HG02588 (cell line): ENCODE data around the gene MBD5.
"Not testable (repeated sequence)": the region's sequence is repeated elsewhere in the genome, so short reads cannot be mapped to it uniquely, and the experiment has no call there.

Experiments
- ATAC-seq: cut with Tn5 transposase; IDR thresholded peaks from one replicate; pipeline ENCODE4 v1.9.1; 2021; ENCODE audit warnings: mild to moderate bottlenecking, moderate library complexity; ENCODE audit not compliant: unreplicated experiment

MBD5 gene

GRCh38 chr2:148021059-148021861, at the start of gene MBD5:
TSS of gene MBD5 (plus strand) at chr2:148021091.
- peak; percentile 33 for ATAC-seq

GRCh38 chr2:147976102-147976501, 44.8 kb upstream of the MBD5 start:
- no peak for ATAC-seq

GRCh38 chr2:147977679-147978078, 43.2 kb upstream of the MBD5 start:
- ATAC-seq: no peak

- no peak for ATAC-seq
Measured at GRCh38 chr2:147980940-147981528, 39.9 kb upstream of the MBD5 start.

- ATAC-seq: no peak
Measured at GRCh38 chr2:147989102-147989501, 31.8 kb upstream of the MBD5 start.

- ATAC-seq: no peak
Measured at GRCh38 chr2:147989809-147990403, 31.0 kb upstream of the MBD5 start.

GRCh38 chr2:147994965-147995364, 25.9 kb upstream of the MBD5 start:
- not testable (repeated sequence) for ATAC-seq

GRCh38 chr2:147996828-147997227, 24.1 kb upstream of the MBD5 start:
- no peak for ATAC-seq

- ATAC-seq: no peak
Measured at GRCh38 chr2:147998203-147998602, 22.7 kb upstream of the MBD5 start.

- ATAC-seq: no peak
Measured at GRCh38 chr2:147999126-147999525, 21.8 kb upstream of the MBD5 start.

GRCh38 chr2:148000095-148000494, 20.8 kb upstream of the MBD5 start:
- no peak for ATAC-seq

GRCh38 chr2:148002420-148002819, 18.5 kb upstream of the MBD5 start:
- not testable (repeated sequence) for ATAC-seq

- no peak for ATAC-seq
Measured at GRCh38 chr2:148006249-148007007, 14.5 kb upstream of the MBD5 start.

GRCh38 chr2:148007219-148007900, 13.5 kb upstream of the MBD5 start:
- ATAC-seq: no peak

GRCh38 chr2:148008411-148008810, 12.5 kb upstream of the MBD5 start:
- not testable (repeated sequence) for ATAC-seq

GRCh38 chr2:148013876-148014275, 7.0 kb upstream of the MBD5 start:
- ATAC-seq: no peak

GRCh38 chr2:148014616-148015015, 6.3 kb upstream of the MBD5 start:
- no peak for ATAC-seq

GRCh38 chr2:148020111-148021058, 506 bp upstream of the MBD5 start, which contains the start of gene ORC4:
TSS of gene ORC4 (minus strand) at chr2:148020737. CDS start at chr2:147975958, 44,779 bp downstream.
- peak; percentile 80 for ATAC-seq

- no peak for ATAC-seq
Measured at GRCh38 chr2:148021886-148022285, 995 bp downstream of the MBD5 start.

- ATAC-seq: no peak
Measured at GRCh38 chr2:148022351-148022750, 1.5 kb downstream of the MBD5 start.
